NCI-H2227 (cell line): ENCODE measurements around the gene CITED1.

ENCODE experiments used
- DNase-seq: peaks from one replicate; lab custom pipeline; 2025; ENCODE audit not compliant: unreplicated experiment; lab: John Stamatoyannopoulos, UW

Gene CITED1

GRCh38 chrX:72309297-72310071 lies 3.8 kb upstream of the CITED1 start:
- DNase-seq, result peak; percentile 34

- DNase-seq, result peak; percentile 90
Measured at GRCh38 chrX:72308566-72309296, 3.0 kb upstream of the CITED1 start.

- no peak for DNase-seq
Measured at GRCh38 chrX:72308209-72308565, 2.5 kb upstream of the CITED1 start.

DNA sequence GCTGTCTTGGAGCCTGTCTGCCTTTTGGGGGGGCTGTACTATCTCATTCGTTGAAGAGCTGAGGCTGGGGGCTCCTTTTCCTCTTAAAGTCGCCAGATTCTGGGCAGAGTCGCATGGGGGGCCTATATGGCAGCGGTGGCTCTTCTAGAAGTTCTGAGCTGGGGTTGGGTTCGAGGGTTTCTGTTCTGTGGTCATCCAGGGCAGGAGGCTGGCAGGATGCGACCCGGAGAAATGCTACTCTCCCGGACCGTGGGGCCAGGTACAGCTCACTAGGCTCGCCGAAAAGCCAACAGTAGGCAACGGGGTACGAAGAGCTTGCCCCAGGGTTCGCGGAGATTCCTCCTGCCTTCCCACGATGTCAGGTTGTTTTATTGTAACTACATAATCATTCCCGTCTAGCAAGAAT lies 1.9 kb upstream of the CITED1 start:
- DNase-seq, result no peak

GRCh38 chrX:72306851-72307645 lies 1.3 kb upstream of the CITED1 start:
- peak; percentile 83 for DNase-seq

DNA sequence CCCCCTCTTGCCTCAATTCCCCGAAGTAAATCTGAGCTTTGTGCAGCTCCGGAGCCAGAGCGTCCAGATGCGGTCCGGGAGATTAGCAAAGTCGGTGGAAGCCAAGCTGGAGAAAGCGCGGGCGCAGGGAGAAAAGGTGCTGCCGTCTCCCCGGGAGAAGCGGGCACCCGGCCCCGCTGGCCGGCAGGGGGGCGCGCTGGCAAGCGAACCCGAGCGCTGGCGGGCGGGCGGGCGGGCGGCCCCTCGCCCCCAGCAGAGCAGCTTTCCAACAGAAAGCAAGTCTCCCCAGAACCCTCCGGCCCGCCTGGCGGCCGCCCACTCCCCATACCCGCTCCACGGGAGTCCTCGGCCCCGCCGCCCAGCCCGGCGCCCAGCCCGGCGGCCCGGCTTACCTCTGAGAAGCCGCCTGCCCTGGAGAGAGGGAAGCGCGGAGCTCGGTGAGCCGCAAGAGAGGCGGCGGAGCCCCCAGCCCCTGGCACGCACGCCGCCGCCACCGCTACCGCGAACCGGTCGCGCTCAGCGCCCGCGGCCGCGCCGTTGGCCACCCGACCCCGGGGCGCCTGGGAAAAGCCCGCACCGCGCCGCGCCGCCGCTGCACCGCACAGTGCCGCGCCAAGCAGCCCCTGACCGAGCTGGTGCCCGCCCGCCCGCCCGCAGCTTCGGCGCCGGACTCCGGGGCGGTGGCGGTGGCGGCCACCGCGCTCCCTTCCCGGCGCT lies 529 bp upstream of the CITED1 start:
- DNase-seq, result peak; percentile 46

GRCh38 chrX:72304877-72305276 lies 837 bp downstream of the CITED1 start:
- DNase-seq, result peak; percentile 27

DNA sequence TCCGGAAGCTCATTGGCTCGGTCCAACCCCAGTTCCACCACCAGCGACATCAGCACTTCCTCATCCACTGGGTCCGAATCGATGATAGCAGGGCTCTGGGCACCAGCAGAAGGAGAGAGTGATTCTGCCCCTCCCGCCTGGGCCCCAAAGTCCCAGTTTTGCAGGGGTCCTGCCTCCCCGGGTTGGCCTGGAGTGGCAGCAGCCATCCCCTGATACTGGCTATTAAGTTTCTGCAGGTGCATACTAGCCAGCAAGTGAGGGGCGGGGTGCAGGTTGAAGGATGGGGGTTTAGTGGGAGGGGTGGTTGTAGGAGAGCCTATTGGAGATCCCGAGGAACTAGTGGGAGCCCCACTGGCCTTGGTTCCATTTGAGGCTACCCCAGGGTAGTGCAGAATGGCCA lies 3.9 kb downstream of the CITED1 start:
- no peak for DNase-seq

DNA sequence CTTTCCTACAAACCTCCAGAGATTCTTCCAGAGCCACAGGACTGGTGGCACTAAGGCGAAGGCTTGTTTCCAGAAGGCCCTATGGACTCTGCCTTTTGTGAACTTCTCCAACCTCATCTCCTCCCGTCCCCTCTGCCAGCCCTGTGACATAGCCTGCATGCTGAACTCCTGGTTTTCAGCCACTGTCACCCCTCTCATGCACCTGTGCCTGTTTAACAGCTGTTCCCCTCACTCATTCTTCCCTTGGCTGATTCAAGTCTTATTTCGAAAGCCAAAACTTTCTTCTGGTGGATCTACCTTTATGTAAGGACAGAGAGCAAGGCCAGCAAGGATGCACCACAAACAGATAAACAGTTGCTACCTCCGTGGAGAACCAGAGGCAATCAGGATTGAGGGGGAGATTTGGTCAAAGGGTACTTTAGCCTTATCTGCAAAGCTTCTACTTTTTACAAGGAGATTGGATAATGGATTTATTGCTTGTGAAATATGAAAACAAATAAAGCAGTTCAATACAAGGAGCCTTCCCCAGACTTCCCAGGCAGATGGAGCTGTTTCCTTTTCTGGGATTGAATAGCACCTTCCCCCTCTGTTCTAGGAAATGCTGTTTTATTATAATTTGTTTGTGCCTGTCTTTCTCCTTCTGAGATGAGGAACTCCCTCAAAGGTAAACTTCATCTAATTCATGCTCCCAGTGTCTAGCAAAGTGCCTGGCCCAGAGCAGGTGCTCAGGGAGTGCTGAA lies 5.7 kb downstream of the CITED1 start:
- no peak for DNase-seq

- no peak for DNase-seq
Measured at GRCh38 chrX:72297953-72298730, 7.6 kb downstream of the CITED1 start.

GRCh38 chrX:72296991-72297390 lies 8.7 kb downstream of the CITED1 start:
- no peak for DNase-seq

DNA sequence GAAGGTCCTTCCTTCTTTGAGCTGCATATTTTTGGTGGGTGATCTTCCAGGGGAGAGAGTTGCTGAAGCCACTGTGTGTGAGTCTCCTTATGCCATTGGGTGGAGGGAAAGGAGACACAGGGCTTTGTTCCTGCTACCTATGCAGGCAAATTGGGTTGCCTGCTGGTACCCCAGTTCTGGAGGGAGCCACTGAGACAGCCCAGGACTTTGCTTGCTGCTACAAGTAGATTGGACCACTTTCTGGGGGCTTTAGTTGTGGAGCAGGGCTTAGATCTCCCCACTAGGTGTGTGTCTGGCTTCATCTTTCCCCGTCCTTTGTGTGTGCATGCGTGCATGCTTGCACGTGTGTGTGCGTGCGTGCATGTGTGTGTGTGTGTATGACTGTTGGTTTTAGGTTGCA lies 10.0 kb downstream of the CITED1 start:
- no peak for DNase-seq

GRCh38 chrX:72294497-72294896 lies 11.2 kb downstream of the CITED1 start:
- no peak for DNase-seq

- no peak for DNase-seq
Measured at GRCh38 chrX:72282302-72282701, 23.4 kb downstream of the CITED1 start.

DNA sequence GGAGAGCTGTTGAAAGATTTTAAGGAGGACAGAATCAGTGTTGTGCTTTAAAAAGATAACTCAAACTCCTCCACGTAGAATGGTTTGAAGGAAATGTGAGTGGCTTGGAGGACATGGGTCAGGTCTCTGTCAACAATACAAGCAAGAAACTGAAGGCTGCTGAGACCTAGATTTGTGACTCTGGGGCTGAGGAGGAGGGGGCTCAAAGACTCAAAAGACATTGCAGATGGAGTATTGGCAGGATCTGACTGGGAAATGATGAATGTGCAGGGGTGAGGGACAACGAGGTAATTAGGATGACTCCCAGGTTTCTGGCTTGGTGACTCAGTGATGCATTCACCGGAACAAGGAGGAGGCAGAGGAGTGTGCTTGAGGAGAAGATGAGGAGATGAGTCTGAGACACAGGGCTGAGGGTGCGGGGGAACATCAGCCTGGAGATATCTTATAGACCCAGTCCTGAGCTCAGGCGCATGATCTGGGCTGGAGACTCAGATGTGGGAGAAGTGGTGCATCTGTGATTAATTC lies 25.3 kb downstream of the CITED1 start:
- DNase-seq, result peak; percentile 21

DNA sequence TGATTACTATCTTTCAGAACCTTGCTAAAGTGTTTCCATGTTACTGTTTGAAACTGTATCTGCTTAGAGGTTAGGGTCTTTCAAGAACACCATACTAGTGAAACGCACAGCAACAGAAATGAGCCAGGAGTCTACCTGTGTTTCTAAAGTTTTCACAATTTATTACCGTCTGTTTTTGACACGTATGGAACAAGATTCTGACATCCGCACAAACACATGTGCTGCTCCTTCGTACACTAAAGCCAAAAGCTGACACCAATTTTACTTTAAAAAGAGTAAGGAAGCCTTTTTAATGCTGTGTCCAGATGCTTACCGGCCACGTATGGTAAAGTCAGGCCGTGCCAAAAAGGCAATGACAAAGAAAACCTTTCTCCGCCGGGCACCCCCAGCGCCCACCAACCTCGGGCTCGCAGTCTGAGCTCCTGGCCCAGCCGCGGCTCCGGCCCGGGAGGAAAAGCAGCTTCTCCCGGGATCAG lies 29.2 kb downstream of the CITED1 start:
- no peak for DNase-seq

GRCh38 chrX:72274526-72274925 lies 31.2 kb downstream of the CITED1 start:
- DNase-seq, result no peak

DNA sequence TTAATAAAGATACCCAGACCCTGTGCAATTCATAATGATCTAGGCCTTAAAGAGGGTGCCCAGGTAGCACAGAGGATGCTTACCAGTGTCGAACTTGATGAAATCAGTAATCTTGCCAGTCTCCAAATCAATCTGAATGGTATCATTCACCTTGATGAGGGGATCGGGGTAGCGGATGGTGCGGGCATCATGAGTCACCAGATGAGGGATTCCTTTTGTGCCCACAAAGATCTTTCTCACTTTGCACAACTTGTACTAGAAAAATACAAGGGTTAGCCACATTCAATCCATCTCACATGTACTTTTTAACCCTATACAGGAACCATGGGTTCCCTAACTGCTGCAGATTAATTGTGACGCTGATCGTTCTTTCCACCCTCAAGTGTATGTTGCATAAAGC lies 32.0 kb downstream of the CITED1 start:
- no peak for DNase-seq

DNA sequence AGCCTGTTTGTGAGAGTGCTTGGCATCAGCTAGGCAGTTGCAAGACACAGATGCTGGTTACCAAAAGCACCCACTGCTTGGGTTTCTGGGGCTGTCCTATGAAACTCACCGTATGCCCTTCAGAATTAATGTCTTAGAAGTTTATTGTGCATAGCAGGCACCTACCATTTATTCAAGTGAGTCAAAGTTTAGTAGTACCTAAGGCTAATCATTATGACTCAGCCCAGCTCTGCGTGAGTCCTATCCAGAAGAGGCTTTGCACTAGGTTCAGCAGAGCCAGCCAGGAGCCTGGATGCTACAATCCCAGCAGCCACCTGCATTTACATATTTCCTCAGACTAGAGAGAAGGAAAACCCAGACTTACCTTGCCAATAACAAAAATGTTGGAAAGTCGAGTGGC lies 32.8 kb downstream of the CITED1 start:
- DNase-seq, result no peak
